AG09319 (cell line): ENCODE results near the gene COG2.

ENCODE experiments used
- DNase-seq: peaks from one replicate; pipeline ENCODE4 v3.0.0-alpha.2; 2010; ENCODE audit warnings: low read depth; ENCODE audit errors: extremely low read depth
- CTCF ChIP-seq: IDR thresholded peaks from 2 replicates; pipeline ENCODE4 v1.5.1; 2011; ENCODE audit warnings: low read depth, mild to moderate bottlenecking, inconsistent platforms, low read length, moderate library complexity

COG2 gene

GRCh38 chr1:230725256-230726012 is 83.2 kb downstream of the COG2 start:
- no peak for TF ChIP-seq CTCF
- no peak for DNase-seq

DNA sequence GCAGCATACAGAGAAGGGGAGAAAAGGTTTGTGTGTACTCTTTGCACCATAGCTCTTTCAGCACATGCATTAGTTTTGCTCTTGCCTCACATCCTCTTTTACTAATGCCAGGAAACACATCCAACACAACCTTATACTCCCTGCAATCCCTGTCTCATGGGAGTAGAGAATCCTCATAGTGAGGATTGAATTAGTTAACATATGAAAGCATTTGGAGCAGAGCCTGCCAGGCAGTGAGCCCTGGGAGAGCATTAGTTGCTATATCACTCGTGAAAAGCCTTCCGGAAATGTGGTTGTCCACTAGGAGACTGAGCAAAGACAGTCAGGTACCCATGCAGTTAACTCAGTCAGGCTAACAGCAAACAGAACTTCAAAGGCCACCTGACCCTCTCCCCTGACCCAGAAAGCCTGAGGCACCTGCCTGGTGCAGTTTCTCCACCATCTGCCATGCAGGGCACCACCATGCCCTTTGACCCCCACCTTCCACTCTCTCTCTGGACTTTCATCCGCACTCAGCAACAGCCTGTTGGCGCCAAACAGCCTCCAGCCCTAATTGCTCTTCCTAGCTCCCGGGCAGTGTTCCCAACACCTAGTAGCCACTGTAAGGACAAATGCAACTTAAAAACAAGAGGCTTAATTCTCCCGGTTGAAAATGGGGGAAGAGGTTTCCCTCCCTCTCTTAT is 86.6 kb downstream of the COG2 start:
- DNase-seq: no peak
- TF ChIP-seq CTCF: no peak

DNA sequence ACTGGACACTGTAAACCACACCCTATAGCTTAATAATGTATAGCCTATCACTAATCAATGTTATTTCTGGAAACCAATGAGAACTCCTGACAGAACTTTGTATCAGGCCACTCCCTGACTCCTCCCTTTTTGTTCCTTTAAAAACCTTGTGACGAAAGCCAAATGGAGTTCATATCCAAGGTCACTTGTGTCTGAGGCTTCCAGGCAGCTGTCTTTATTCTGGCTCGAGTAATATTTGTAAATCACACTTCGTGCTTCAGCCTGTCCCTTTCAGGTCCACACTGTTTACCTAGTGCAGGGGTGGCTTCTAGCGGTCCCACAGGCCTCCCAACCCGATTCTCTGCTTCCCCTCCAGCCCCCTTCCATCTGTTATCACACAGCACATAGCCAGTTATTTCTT is 88.7 kb downstream of the COG2 start:
- TF ChIP-seq CTCF: no peak
- no peak for DNase-seq

- DNase-seq: no peak
- no peak for TF ChIP-seq CTCF
These were observed 93.2 kb downstream of the COG2 start for GRCh38 chr1:230735447-230735846.

- no peak for TF ChIP-seq CTCF
- DNase-seq: no peak
These were observed 95.5 kb downstream of the COG2 start for GRCh38 chr1:230737622-230738262.

DNA sequence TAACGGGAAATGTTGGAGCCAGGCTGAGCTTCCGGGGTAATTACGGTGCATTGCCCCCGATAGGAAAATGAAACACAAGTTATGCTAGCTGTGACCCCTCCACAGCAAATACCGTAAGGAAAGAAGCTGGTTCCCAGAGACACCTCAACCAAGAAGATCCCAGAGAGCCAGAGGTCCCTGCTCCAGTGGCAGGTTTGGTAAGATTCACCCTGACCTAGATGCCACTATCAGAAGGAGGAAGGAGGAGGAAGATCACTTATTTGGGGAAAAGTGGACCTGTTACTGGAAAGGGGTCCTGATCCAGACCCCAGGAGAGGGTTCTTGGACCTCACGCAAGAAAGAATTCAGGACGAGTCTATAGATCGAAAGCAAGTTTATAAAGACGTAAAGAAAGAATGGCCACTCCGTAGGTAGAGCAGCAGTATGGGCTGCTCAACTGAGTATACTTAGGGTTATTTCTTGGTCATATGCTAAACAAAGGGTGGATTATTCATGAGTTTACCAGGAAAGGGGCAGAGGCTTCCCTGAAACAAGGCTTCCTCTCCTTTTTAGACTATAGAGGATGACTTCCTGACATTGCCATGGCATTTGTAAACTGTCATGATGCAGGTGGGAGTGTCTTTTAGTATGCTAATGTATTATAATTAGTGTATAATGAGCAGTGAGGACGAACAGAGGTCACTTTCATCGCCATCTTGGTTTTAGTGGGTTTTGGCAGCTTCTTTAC is 97.4 kb downstream of the COG2 start:
- TF ChIP-seq CTCF: no peak

More for the DNA sequence above, 97.4 kb downstream of the COG2 start:
- no peak for DNase-seq
